Mesothelial cell of epicardium (in vitro differentiated cells): ENCODE results near the gene XDH. TPM values are rescaled to one million over a fixed set of nuclear protein-coding genes. Genes with fewer than 3 reads are reported as not detected.

Source experiments
- DNase-seq, 2 experiments: peaks; one replicate each; pipeline ENCODE4 v3.0.0; 2021; ENCODE audit warnings: low spot score in 2 of 2; ENCODE audit not compliant: unreplicated experiment in 2 of 2
- H3K27ac Mint-ChIP-seq: 2 replicates; pipeline ENCODE4 v1.8.0; 2021; ENCODE audit warnings: mixed read lengths
- H3K27me3 Mint-ChIP-seq: 2 replicates; pipeline ENCODE4 v1.8.0; 2021; ENCODE audit warnings: low read depth, mixed read lengths
- H3K36me3 Mint-ChIP-seq: 2 replicates; pipeline ENCODE4 v1.8.0; 2021; ENCODE audit warnings: mixed read lengths
- H3K4me1 Mint-ChIP-seq: 2 replicates; pipeline ENCODE4 v1.8.0; 2021; ENCODE audit warnings: mixed read lengths
- H3K4me3 Mint-ChIP-seq: 2 replicates; pipeline ENCODE4 v1.8.0; 2021; ENCODE audit warnings: mild to moderate bottlenecking, moderate library complexity, mixed read lengths
- H3K9me3 Mint-ChIP-seq: 2 replicates; pipeline ENCODE4 v1.8.0; 2021; ENCODE audit warnings: mixed read lengths
- total RNA-seq: library from RNA; stranded (reverse); gene quantifications from 3 replicates; pipeline ENCODE4 v1.2.1, GENCODE V29; 2021
- TF ChIP-seq, protein P1 (sequence below): fragments of 200-600 bp; sonication (generic); IDR thresholded peaks from one replicate; pipeline ENCODE4 v1.5.0; 2021; ENCODE audit warnings: antibody characterized with exemption; ENCODE audit not compliant: unreplicated experiment

Gene XDH
- total RNA-seq, 1 donor from 2014 or later: 3.9 TPM

DNA sequence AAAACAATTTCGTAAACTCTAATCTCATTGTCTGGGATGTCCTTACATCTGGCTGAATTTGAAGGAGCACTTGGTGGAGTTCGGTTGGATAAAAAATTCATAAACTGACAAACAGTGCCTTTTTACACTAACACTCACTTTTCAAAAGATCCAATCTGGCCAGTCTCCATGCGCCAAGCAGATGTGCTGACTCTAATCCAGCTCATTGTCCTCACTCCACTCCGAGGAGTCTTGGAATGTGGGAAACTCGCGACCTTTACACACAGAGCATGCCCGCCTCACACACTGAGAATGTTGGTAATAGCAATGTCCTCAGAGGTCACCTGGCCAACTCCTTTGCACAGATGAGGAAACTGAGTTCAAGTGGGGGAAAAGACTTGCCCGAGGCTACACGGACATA, 66.8 kb downstream of the XDH start:
- TF ChIP-seq, protein P1, sequence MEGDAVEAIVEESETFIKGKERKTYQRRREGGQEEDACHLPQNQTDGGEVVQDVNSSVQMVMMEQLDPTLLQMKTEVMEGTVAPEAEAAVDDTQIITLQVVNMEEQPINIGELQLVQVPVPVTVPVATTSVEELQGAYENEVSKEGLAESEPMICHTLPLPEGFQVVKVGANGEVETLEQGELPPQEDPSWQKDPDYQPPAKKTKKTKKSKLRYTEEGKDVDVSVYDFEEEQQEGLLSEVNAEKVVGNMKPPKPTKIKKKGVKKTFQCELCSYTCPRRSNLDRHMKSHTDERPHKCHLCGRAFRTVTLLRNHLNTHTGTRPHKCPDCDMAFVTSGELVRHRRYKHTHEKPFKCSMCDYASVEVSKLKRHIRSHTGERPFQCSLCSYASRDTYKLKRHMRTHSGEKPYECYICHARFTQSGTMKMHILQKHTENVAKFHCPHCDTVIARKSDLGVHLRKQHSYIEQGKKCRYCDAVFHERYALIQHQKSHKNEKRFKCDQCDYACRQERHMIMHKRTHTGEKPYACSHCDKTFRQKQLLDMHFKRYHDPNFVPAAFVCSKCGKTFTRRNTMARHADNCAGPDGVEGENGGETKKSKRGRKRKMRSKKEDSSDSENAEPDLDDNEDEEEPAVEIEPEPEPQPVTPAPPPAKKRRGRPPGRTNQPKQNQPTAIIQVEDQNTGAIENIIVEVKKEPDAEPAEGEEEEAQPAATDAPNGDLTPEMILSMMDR: no peak
- H3K36me3 Mint-ChIP-seq: peaks cover 10% of the 10 kb centered on the region
- H3K27ac Mint-ChIP-seq: no peak overlapping the region
- H3K4me1 Mint-ChIP-seq: no peaks in the 10 kb centered on the region
- DNase-seq: no peak
- peaks cover 10% of the 10 kb centered on the region for H3K27me3 Mint-ChIP-seq
- H3K4me3 Mint-ChIP-seq: no peak overlapping the region
- H3K9me3 Mint-ChIP-seq: peaks cover 18% of the 10 kb centered on the region

DNA sequence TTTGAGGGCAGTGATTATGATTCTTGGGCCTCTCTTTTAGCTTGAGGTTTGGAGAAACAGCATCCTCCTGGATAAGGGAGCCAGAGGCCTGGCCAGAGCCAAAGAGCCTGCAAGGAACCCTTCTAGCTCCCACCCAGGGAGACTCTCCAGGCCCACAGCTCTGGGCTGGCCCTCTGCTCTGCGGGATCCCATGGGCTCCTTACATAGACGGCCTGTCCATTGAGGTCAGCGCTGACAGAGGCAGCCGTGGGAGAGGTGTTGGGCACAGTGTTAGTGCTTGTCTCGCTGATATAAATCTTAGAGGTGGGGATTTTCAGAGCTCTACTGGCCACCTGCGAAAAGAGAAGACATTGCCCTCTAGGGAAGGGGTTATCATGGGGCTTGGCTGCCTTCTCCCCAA, 67.2 kb downstream of the XDH start:
- H3K4me1 Mint-ChIP-seq: no peaks in the 10 kb centered on the region
- TF ChIP-seq, protein P1: no peak
- H3K36me3 Mint-ChIP-seq: peaks cover 8% of the 10 kb centered on the region
- no peak for DNase-seq
- no peak overlapping the region for H3K4me3 Mint-ChIP-seq
- H3K27ac Mint-ChIP-seq: no peak overlapping the region
- peaks cover 16% of the 10 kb centered on the region for H3K9me3 Mint-ChIP-seq
- peaks cover 12% of the 10 kb centered on the region for H3K27me3 Mint-ChIP-seq

DNA sequence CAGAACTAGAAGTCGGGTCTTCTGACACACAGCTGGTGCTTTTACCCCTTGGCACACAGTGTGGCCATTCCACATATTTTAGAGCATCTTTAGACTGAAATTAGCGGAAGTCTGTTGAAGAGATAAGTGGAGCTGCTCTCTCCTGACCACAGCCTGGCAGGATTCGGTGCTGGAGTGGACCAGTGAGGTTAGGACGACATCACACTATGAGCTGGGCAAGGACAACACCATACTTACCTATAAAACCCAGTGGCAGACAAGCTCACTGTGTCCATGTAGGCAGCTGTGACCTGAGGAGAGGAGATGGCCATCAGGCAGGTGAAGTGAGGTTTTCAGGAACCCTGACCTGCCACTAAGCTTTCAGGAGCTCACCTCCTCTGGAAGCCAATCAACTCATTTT, 70.1 kb downstream of the XDH start:
- Mint-ChIP-seq H3K9me3 (no peaks in the 10 kb centered on the region), H3K36me3 (peaks cover 3% of the 10 kb centered on the region), H3K4me1 (no peaks in the 10 kb centered on the region), H3K4me3 (no peak overlapping the region), H3K27me3 (peaks cover 34% of the 10 kb centered on the region), H3K27ac (no peak overlapping the region)
- TF ChIP-seq, protein P1: no peak
- no peak for DNase-seq

DNA sequence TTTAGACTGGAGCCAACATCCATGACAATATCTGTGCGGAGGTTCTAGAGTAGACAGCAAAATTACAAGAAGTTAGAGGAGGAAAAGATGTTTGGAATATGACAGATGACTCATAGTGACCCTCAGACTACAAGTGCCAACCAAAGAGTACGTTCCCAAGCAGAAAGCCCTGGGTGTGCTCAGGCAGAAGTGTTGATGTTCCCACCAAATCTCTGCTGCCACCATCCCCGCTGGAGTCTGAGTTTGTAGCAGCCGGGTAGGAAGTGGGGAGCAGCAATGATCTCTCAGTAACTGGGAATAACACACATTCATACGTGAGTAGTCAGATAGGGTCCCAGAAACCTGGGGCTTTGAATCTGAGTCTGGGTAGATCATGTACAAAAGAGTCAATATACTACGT, 73.2 kb downstream of the XDH start:
- TF ChIP-seq, protein P1: no peak
- no peak for DNase-seq
- H3K36me3 Mint-ChIP-seq: peaks cover 3% of the 10 kb centered on the region
- H3K9me3 Mint-ChIP-seq: no peaks in the 10 kb centered on the region
- H3K4me1 Mint-ChIP-seq: peaks cover 17% of the 10 kb centered on the region
- H3K4me3 Mint-ChIP-seq: no peak overlapping the region
- peaks cover 39% of the 10 kb centered on the region for H3K27me3 Mint-ChIP-seq
- H3K27ac Mint-ChIP-seq: no peak overlapping the region

DNA sequence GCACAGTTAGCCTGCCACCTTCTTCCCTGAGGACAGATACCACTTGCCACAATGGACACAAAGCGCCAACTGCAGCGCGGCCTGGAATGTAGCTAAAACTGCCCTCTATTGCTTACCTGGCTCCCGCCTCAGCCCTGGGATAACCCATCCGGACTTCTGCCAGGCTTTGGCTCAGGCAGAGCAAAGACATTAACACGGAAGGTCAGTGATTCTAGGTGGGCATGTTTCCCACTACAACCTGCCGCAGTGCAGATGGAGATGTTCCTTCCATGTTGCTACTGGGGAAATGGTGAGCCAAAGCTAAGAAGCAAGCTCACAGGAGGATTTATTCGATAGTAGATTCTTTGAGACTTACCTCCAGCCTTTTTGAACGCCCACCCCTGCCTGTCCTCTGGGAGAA, 74.8 kb downstream of the XDH start:
- no peak overlapping the region for H3K27ac Mint-ChIP-seq
- TF ChIP-seq, protein P1: no peak
- no peak overlapping the region for H3K4me3 Mint-ChIP-seq
- H3K27me3 Mint-ChIP-seq: peaks cover 36% of the 10 kb centered on the region
- H3K4me1 Mint-ChIP-seq: peaks cover 23% of the 10 kb centered on the region
- H3K9me3 Mint-ChIP-seq: no peaks in the 10 kb centered on the region
- DNase-seq: no peak
- peaks cover 3% of the 10 kb centered on the region for H3K36me3 Mint-ChIP-seq

DNA sequence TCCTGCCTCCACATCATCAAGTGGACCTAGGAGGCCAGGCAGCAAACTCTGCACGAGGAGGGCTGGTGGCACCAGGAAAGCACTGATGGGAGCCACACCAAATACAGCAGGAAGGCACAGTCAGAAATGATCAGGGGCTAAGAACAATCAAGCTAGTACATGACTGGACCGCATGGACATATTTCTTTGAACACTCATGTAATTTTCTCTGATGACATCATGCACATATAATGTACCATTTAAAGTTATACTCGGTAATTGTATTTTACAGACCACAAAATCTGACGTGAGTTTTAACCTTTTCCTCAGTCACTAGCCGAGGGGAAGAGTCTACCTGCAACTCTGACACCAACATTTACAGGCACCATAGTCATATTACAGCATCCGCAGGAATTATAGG, 76.7 kb downstream of the XDH start:
- H3K4me3 Mint-ChIP-seq: no peak overlapping the region

More for the DNA sequence above, 76.7 kb downstream of the XDH start:
- H3K4me1 Mint-ChIP-seq: peaks cover 29% of the 10 kb centered on the region
- H3K27ac Mint-ChIP-seq: no peak overlapping the region
- peaks cover 3% of the 10 kb centered on the region for H3K36me3 Mint-ChIP-seq
- TF ChIP-seq, protein P1: no peak
- no peak for DNase-seq
- no peaks in the 10 kb centered on the region for H3K9me3 Mint-ChIP-seq
- peaks cover 36% of the 10 kb centered on the region for H3K27me3 Mint-ChIP-seq
